HG03521 (cell line): Measurements from ENCODE around the gene RAP2A.
A peak's percentile ranks its signal among the peaks of the same experiment; 100 is the strongest.

Experiments
- ATAC-seq: cut with Tn5 transposase; IDR thresholded peaks from one replicate; pipeline ENCODE4 v1.9.1; 2021; ENCODE audit warnings: mild to moderate bottlenecking, moderate library complexity; ENCODE audit not compliant: unreplicated experiment

The RAP2A gene

GRCh38 chr13:97492684-97493371 lies 58.9 kb downstream of the RAP2A start:
- ATAC-seq = no peak

GRCh38 chr13:97493456-97493855 lies 59.5 kb downstream of the RAP2A start:
- no peak for ATAC-seq

GRCh38 chr13:97495678-97496077 lies 61.7 kb downstream of the RAP2A start:
- ATAC-seq = no peak

- ATAC-seq = no peak
Measured at GRCh38 chr13:97496511-97496910, 62.5 kb downstream of the RAP2A start.

- ATAC-seq = no peak
Measured at GRCh38 chr13:97497400-97497799, 63.4 kb downstream of the RAP2A start.

- no peak for ATAC-seq
Measured at GRCh38 chr13:97498419-97498818, 64.5 kb downstream of the RAP2A start.

GRCh38 chr13:97499181-97499580 lies 65.2 kb downstream of the RAP2A start:
- ATAC-seq = no peak

GRCh38 chr13:97502181-97502580 lies 68.2 kb downstream of the RAP2A start:
- no peak for ATAC-seq

- no peak for ATAC-seq
Measured at GRCh38 chr13:97502706-97503105, 68.7 kb downstream of the RAP2A start.

- peak; percentile 46 for ATAC-seq
Measured at GRCh38 chr13:97505017-97505416, 71.0 kb downstream of the RAP2A start.

- ATAC-seq = no peak
Measured at GRCh38 chr13:97506511-97506910, 72.5 kb downstream of the RAP2A start.

GRCh38 chr13:97512732-97513131 lies 78.8 kb downstream of the RAP2A start:
- ATAC-seq = no peak

- ATAC-seq = no peak
Measured at GRCh38 chr13:97515643-97516042, 81.7 kb downstream of the RAP2A start.

GRCh38 chr13:97517967-97518366 lies 84.0 kb downstream of the RAP2A start:
- ATAC-seq = no peak
